GM21619 (cell line): ENCODE results near the gene ANKRD40CL.

Experiments
- ATAC-seq: cut with Tn5 transposase; IDR thresholded peaks from one replicate; pipeline ENCODE4 v1.9.1; 2021; ENCODE audit not compliant: unreplicated experiment

The ANKRD40CL gene

GRCh38 chr17:50719144-50719923 lies 48.0 kb downstream of the ANKRD40CL start, which contains the start of gene LUC7L3:
Gene LUC7L3, plus strand, starts transcription at chr17:50719603. Its CDS starts 130 bp downstream, at chr17:50719733.
- peak; percentile 86 for ATAC-seq

GRCh38 chr17:50715471-50715870 lies 51.8 kb downstream of the ANKRD40CL start:
- ATAC-seq: no peak

GRCh38 chr17:50712641-50713040 lies 54.7 kb downstream of the ANKRD40CL start:
- ATAC-seq: no peak
